HEK293 (cell line): ENCODE results near the gene B9D1.

ENCODE experiments used
- CTCF ChIA-PET: fragments of 350-600 bp; formaldehyde crosslinking; extraction: SDS; loops from one replicate; lab custom pipeline; 2021; ENCODE audit warnings: antibody characterized with exemption; lab: Yijun Ruan, JAX
- POLR2A ChIA-PET: fragments of 300-600 bp; formaldehyde crosslinking; extraction: SDS; loops from one replicate; lab custom pipeline; 2020; ENCODE audit warnings: antibody characterized with exemption, inconsistent platforms; lab: Yijun Ruan, JAX
- H3K27ac ChIP-seq: fragments of 200-500 bp; sonication (Bioruptor generic); 2 replicates; pipeline ENCODE4 v1.5.1; 2014; ENCODE audit warnings: low read depth, low read length, control low read depth, inconsistent platforms; ENCODE audit errors: extremely low read depth
- H3K36me3 ChIP-seq, 2 experiments: fragments of 200-500 bp in 1 of 2; sonication (Bioruptor generic) in 1 of 2; 1 replicate in 1 of 2; 2 replicates in 1 of 2; pipeline ENCODE4 v1.5.1; 2014 to 2017; ENCODE audit warnings: inconsistent platforms in 2 of 2, low read length in 2 of 2; ENCODE audit not compliant: control insufficient read depth in 2 of 2, insufficient read depth in 1 of 2
- H3K4me1 ChIP-seq: fragments of 200-500 bp; sonication (Bioruptor generic); 2 replicates; pipeline ENCODE4 v1.5.1; 2014; ENCODE audit warnings: mild to moderate bottlenecking, low read length, inconsistent platforms; ENCODE audit not compliant: control insufficient read depth, insufficient read depth
- H3K4me3 ChIP-seq: 2 replicates; pipeline ENCODE4 v1.5.1; 2011; ENCODE audit warnings: low read depth, mild to moderate bottlenecking, control low read depth, low read length, moderate library complexity
- H3K9me3 ChIP-seq: fragments of 200-500 bp; sonication (Bioruptor generic); 2 replicates; pipeline ENCODE4 v1.5.1; 2014; ENCODE audit warnings: low read depth, low read length, inconsistent platforms; ENCODE audit not compliant: control insufficient read depth, insufficient read depth
- GLI2 ChIP-seq: fragments of 450-650 bp; formaldehyde crosslinking; IDR thresholded peaks from 2 replicates; pipeline ENCODE4; 2017; ENCODE audit warnings: missing biosample characterization, missing genetic modification characterization, low read depth, borderline replicate concordance
- ZIC2 ChIP-seq: fragments of 450-650 bp; formaldehyde crosslinking; IDR thresholded peaks from 2 replicates; pipeline ENCODE4 v1.5.1; 2016; ENCODE audit warnings: missing biosample characterization, missing genetic modification characterization
- ZNF174 ChIP-seq: fragments of 450-650 bp; formaldehyde crosslinking; IDR thresholded peaks from 2 replicates; pipeline ENCODE4 v1.5.0; 2017; ENCODE audit warnings: missing biosample characterization, mild to moderate bottlenecking, missing genetic modification characterization
- ZNF211 ChIP-seq: fragments of 450-650 bp; formaldehyde crosslinking; IDR thresholded peaks from 2 replicates; pipeline ENCODE4 v1.5.1; 2016; ENCODE audit warnings: low read depth, missing biosample characterization, missing genetic modification characterization
- ZNF248 ChIP-seq: fragments of 450-650 bp; formaldehyde crosslinking; IDR thresholded peaks from 2 replicates; pipeline ENCODE4 v1.5.1; 2017; ENCODE audit warnings: missing biosample characterization, missing genetic modification characterization
- ZNF266 ChIP-seq: fragments of 450-650 bp; formaldehyde crosslinking; IDR thresholded peaks from 2 replicates; pipeline ENCODE4 v1.5.1; 2016; ENCODE audit warnings: missing biosample characterization, missing genetic modification characterization, low read depth
- ZNF366 ChIP-seq: fragments of 450-650 bp; formaldehyde crosslinking; conservative IDR thresholded peaks from 2 replicates; pipeline ENCODE4 v1.5.1; 2016; ENCODE audit warnings: missing biosample characterization, missing genetic modification characterization
- ZNF37A ChIP-seq: fragments of 450-650 bp; IDR thresholded peaks from 2 replicates; pipeline ENCODE4 v1.5.1; 2018; ENCODE audit warnings: missing biosample characterization, missing genetic modification characterization
- ZNF416 ChIP-seq: fragments of 450-650 bp; formaldehyde crosslinking; IDR thresholded peaks from 2 replicates; pipeline ENCODE4 v1.5.1; 2016; ENCODE audit warnings: missing biosample characterization, missing genetic modification characterization
- ZNF529 ChIP-seq: fragments of 450-650 bp; formaldehyde crosslinking; IDR thresholded peaks from 2 replicates; pipeline ENCODE4 v1.5.1; 2017; ENCODE audit warnings: missing genetic modification characterization, missing biosample characterization; ENCODE audit not compliant: insufficient replicate concordance
- ZNF707 ChIP-seq: fragments of 450-650 bp; formaldehyde crosslinking; IDR thresholded peaks from 2 replicates; pipeline ENCODE4 v1.5.1; 2016; ENCODE audit warnings: missing biosample characterization, missing genetic modification characterization
- ZNF777 ChIP-seq: fragments of 450-650 bp; formaldehyde crosslinking; IDR thresholded peaks from 2 replicates; pipeline ENCODE4 v1.5.1; 2017; ENCODE audit warnings: missing biosample characterization, missing genetic modification characterization, borderline replicate concordance
- ZNF837 ChIP-seq: fragments of 450-650 bp; formaldehyde crosslinking; IDR thresholded peaks from 2 replicates; pipeline ENCODE4 v1.5.1; 2016; ENCODE audit warnings: missing biosample characterization, missing genetic modification characterization
- ZSCAN23 ChIP-seq: fragments of 450-650 bp; formaldehyde crosslinking; IDR thresholded peaks from 2 replicates; pipeline ENCODE4 v1.5.1; 2016; ENCODE audit warnings: missing biosample characterization, missing genetic modification characterization
- TF ChIP-seq, protein P1 (sequence below): fragments of 450-650 bp; formaldehyde crosslinking; IDR thresholded peaks from 2 replicates; pipeline ENCODE4 v1.5.1; 2016; ENCODE audit warnings: missing biosample characterization, missing genetic modification characterization
- TF ChIP-seq, protein P2 (sequence below): fragments of 450-650 bp; formaldehyde crosslinking; IDR thresholded peaks from 2 replicates; pipeline ENCODE4 v1.5.1; 2016; ENCODE audit warnings: missing biosample characterization, missing genetic modification characterization, borderline replicate concordance
- TF ChIP-seq, protein P3 (sequence below): fragments of 450-650 bp; formaldehyde crosslinking; IDR thresholded peaks from 2 replicates; pipeline ENCODE4 v1.5.0; 2017; ENCODE audit warnings: missing biosample characterization, missing genetic modification characterization, borderline replicate concordance
- TF ChIP-seq, protein P4 (sequence below): fragments of 450-650 bp; formaldehyde crosslinking; IDR thresholded peaks from 2 replicates; pipeline ENCODE4 v1.5.1; 2016; ENCODE audit warnings: missing biosample characterization, missing genetic modification characterization
- TF ChIP-seq, protein P5 (sequence below): fragments of 450-650 bp; formaldehyde crosslinking; IDR thresholded peaks from 2 replicates; pipeline ENCODE4 v1.5.1; 2016; ENCODE audit warnings: missing biosample characterization, missing genetic modification characterization

B9D1 gene

DNA sequence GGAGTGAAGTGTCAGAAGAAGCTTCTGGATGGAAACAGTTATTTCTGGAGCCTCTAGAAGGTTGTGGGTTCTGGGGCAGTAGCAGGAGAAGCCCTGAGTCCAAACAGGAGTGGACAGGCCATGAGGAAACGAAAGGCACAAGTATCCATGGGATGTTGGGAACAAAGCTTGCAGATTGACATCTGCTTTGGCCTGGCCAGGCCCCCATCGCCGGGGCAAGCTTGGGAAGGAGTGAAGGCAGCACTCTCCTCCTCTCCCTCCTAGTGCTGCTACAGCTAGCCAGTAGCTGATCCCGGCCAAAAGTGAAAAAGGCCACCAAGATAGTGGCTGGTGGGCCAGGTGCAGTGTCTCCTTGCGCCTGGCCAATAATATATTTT, 40.4 kb downstream of the B9D1 start (continued):
- no peak for TF ChIP-seq ZSCAN23 (tag by site-specific recombination)
- TF ChIP-seq ZNF248 = no peak
- TF ChIP-seq, protein P1, sequence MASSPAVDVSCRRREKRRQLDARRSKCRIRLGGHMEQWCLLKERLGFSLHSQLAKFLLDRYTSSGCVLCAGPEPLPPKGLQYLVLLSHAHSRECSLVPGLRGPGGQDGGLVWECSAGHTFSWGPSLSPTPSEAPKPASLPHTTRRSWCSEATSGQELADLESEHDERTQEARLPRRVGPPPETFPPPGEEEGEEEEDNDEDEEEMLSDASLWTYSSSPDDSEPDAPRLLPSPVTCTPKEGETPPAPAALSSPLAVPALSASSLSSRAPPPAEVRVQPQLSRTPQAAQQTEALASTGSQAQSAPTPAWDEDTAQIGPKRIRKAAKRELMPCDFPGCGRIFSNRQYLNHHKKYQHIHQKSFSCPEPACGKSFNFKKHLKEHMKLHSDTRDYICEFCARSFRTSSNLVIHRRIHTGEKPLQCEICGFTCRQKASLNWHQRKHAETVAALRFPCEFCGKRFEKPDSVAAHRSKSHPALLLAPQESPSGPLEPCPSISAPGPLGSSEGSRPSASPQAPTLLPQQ = no peak

DNA sequence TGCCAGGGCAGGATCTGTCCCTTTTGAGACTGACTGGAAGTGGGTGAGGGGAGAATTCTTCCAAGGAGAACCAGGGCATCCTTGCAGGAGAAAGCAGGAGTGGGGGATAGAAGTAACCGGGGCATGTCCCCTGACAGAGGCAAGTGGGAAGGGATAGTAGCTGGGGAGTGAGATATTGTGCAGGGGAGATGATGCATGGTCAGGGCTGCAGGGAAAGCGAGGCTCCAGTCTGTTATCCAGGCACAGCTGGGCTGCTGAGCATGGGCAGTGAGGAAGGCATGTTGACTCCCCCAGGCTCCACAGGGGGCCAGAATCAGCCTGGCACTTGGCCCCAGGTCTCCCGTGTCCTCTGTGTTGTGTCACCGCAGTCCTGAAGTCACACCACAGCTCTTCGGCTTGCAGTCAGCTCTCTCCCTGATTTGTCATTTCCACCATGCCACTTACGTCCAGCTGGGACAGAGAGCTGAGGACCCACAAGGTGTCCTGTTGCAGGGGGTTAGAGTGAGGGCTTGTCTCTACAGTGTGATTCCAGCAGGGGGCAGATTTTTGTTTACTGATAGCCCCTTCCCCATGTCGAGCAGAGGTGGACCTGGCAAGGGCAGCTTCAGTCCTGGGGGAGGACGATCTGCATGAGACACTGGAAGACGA, 40.9 kb downstream of the B9D1 start:
- no peak overlapping the region for H3K4me3 ChIP-seq
- TF ChIP-seq ZNF211 (tag by site-specific recombination) = no peak
- TF ChIP-seq, protein P2, sequence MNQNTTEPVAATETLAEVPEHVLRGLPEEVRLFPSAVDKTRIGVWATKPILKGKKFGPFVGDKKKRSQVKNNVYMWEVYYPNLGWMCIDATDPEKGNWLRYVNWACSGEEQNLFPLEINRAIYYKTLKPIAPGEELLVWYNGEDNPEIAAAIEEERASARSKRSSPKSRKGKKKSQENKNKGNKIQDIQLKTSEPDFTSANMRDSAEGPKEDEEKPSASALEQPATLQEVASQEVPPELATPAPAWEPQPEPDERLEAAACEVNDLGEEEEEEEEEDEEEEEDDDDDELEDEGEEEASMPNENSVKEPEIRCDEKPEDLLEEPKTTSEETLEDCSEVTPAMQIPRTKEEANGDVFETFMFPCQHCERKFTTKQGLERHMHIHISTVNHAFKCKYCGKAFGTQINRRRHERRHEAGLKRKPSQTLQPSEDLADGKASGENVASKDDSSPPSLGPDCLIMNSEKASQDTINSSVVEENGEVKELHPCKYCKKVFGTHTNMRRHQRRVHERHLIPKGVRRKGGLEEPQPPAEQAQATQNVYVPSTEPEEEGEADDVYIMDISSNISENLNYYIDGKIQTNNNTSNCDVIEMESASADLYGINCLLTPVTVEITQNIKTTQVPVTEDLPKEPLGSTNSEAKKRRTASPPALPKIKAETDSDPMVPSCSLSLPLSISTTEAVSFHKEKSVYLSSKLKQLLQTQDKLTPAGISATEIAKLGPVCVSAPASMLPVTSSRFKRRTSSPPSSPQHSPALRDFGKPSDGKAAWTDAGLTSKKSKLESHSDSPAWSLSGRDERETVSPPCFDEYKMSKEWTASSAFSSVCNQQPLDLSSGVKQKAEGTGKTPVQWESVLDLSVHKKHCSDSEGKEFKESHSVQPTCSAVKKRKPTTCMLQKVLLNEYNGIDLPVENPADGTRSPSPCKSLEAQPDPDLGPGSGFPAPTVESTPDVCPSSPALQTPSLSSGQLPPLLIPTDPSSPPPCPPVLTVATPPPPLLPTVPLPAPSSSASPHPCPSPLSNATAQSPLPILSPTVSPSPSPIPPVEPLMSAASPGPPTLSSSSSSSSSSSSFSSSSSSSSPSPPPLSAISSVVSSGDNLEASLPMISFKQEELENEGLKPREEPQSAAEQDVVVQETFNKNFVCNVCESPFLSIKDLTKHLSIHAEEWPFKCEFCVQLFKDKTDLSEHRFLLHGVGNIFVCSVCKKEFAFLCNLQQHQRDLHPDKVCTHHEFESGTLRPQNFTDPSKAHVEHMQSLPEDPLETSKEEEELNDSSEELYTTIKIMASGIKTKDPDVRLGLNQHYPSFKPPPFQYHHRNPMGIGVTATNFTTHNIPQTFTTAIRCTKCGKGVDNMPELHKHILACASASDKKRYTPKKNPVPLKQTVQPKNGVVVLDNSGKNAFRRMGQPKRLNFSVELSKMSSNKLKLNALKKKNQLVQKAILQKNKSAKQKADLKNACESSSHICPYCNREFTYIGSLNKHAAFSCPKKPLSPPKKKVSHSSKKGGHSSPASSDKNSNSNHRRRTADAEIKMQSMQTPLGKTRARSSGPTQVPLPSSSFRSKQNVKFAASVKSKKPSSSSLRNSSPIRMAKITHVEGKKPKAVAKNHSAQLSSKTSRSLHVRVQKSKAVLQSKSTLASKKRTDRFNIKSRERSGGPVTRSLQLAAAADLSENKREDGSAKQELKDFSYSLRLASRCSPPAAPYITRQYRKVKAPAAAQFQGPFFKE (tag by site-specific recombination) = no peak
- TF ChIP-seq ZNF529 = no peak
- peak; percentile 83 for TF ChIP-seq ZIC2 (tag by site-specific recombination)
- no peak for TF ChIP-seq ZNF174 (tag by site-specific recombination)
- no peak for TF ChIP-seq ZNF37A
- TF ChIP-seq, protein P3, sequence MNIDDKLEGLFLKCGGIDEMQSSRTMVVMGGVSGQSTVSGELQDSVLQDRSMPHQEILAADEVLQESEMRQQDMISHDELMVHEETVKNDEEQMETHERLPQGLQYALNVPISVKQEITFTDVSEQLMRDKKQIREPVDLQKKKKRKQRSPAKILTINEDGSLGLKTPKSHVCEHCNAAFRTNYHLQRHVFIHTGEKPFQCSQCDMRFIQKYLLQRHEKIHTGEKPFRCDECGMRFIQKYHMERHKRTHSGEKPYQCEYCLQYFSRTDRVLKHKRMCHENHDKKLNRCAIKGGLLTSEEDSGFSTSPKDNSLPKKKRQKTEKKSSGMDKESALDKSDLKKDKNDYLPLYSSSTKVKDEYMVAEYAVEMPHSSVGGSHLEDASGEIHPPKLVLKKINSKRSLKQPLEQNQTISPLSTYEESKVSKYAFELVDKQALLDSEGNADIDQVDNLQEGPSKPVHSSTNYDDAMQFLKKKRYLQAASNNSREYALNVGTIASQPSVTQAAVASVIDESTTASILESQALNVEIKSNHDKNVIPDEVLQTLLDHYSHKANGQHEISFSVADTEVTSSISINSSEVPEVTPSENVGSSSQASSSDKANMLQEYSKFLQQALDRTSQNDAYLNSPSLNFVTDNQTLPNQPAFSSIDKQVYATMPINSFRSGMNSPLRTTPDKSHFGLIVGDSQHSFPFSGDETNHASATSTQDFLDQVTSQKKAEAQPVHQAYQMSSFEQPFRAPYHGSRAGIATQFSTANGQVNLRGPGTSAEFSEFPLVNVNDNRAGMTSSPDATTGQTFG (tag by site-specific recombination) = no peak
- TF ChIP-seq ZNF707 = no peak
- no peak for TF ChIP-seq GLI2 (tag by site-specific recombination)
- TF ChIP-seq, all 188 proteins: peak for 1
- POLR2A ChIA-PET = interaction anchor here (1.4 kb wide), 1 partner anchor 56 kb away, joined by 5 read pairs; the partner anchor contains the start of gene MAPK7
- CTCF ChIA-PET = interaction anchor here (0.7 to 2.2 kb wide), 11 partner anchors 9 to 423 kb away, joined by 3 to 9 read pairs (median 3); partner anchors contain the start of gene B9D1
- Histone ChIP-seq H3K27ac (no peak overlapping the region), H3K9me3 (no peaks in the 10 kb centered on the region), H3K4me1 (peaks cover 13% of the 10 kb centered on the region), H3K36me3 (peaks cover 0 to 11% of the 10 kb centered on the region in 2 experiments; a peak in 2 of 3 replicates)

DNA sequence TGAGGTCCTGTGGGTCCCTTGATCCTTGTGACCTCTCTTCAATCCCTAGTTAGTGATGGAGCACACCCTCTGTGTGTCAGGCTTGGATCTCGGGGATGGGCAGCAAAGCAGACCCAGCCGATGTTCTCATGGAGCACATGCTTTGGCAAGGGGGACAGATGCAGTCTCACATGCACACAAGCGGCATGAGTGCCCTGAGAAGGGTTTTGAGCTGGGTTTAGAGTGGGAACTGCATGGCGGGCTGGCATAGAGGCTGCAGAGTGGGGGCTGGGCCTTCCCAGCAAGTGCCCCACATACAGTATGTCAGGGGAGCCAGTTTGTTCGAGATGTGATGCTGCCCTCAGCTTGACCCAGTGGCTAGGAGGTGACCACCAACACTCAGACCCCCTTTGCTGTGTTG, 41.6 kb downstream of the B9D1 start:
- Histone ChIP-seq H3K4me1 (peaks cover 13% of the 10 kb centered on the region), H3K36me3 (peaks cover 0 to 11% of the 10 kb centered on the region in 2 experiments; a peak in 2 of 3 replicates)
- TF ChIP-seq ZNF837 (no peak), ZNF777 (tag by site-specific recombination) (no peak), ZNF366 (no peak), ZNF266 (tag by site-specific recombination) (no peak), ZNF416 (tag by site-specific recombination) (no peak)
- TF ChIP-seq, protein P4, sequence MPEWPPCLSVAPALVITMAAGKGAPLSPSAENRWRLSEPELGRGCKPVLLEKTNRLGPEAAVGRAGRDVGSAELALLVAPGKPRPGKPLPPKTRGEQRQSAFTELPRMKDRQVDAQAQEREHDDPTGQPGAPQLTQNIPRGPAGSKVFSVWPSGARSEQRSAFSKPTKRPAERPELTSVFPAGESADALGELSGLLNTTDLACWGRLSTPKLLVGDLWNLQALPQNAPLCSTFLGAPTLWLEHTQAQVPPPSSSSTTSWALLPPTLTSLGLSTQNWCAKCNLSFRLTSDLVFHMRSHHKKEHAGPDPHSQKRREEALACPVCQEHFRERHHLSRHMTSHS = no peak
- TF ChIP-seq, protein P5, sequence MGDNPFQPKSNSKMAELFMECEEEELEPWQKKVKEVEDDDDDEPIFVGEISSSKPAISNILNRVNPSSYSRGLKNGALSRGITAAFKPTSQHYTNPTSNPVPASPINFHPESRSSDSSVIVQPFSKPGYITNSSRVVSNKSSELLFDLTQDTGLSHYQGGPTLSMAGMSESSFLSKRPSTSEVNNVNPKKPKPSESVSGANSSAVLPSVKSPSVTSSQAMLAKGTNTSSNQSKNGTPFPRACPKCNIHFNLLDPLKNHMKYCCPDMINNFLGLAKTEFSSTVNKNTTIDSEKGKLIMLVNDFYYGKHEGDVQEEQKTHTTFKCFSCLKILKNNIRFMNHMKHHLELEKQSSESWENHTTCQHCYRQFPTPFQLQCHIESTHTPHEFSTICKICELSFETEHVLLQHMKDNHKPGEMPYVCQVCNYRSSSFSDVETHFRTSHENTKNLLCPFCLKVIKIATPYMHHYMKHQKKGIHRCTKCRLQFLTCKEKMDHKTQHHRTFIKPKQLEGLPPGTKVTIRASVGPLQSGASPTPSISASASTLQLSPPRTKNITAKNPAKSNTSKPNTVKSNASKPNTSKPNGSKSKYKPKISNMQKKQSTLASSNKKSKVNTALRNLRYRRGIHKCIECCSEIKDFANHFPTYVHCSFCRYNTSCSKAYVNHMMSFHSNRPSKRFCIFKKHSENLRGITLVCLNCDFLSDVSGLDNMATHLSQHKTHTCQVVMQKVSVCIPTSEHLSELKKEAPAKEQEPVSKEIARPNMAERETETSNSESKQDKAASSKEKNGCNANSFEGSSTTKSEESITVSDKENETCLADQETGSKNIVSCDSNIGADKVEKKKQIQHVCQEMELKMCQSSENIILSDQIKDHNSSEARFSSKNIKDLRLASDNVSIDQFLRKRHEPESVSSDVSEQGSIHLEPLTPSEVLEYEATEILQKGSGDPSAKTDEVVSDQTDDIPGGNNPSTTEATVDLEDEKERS (tag by site-specific recombination) = no peak

More for the DNA sequence above, 41.6 kb downstream of the B9D1 start:
- no peaks in the 10 kb centered on the region for H3K9me3 ChIP-seq
- H3K27ac ChIP-seq = no peak overlapping the region
- ChIA-PET CTCF (interaction anchor here (0.7 to 2.2 kb wide), 5 partner anchors 15 to 424 kb away, joined by 3 to 8 read pairs (median 3); partner anchors contain the start of gene B9D1), POLR2A (no interaction called here)
- H3K4me3 ChIP-seq = no peak overlapping the region
